Activated T-helper 1 cell treated with anti-CD3 and anti-CD28 coated beads, Interleukin-2, amount 50 U/mL, for 16 hours (primary cell): Measurements from ENCODE around the gene MST1.

Experiments
- DNase-seq, 2 donors: peaks; one replicate each; pipeline ENCODE4 v3.0.0-alpha.2; 2020; ENCODE audit warnings: low read depth in 1 of 2, low spot score in 1 of 2

MST1 gene

GRCh38 chr3:49718858-49719213 is 29.6 kb upstream of the MST1 start:
- DNase-seq, result no peak

- no peak for DNase-seq
These were observed 28.9 kb upstream of the MST1 start for GRCh38 chr3:49717959-49718857.

GRCh38 chr3:49717211-49717958 is 28.1 kb upstream of the MST1 start:
- no peak for DNase-seq

- DNase-seq, result no peak
These were observed 27.5 kb upstream of the MST1 start for GRCh38 chr3:49716691-49717210.

GRCh38 chr3:49716169-49716568 is 26.9 kb upstream of the MST1 start:
- no peak for DNase-seq

- DNase-seq, result no peak
These were observed 26.4 kb upstream of the MST1 start for GRCh38 chr3:49715611-49716121.

GRCh38 chr3:49714728-49715550 is 25.7 kb upstream of the MST1 start:
- no peak for DNase-seq

- DNase-seq, result no peak
These were observed 24.2 kb upstream of the MST1 start for GRCh38 chr3:49713336-49714105.

- DNase-seq, result no peak
These were observed 23.5 kb upstream of the MST1 start for GRCh38 chr3:49712631-49713317.

- DNase-seq, result no peak
These were observed 22.9 kb upstream of the MST1 start for GRCh38 chr3:49712166-49712565.

- no peak for DNase-seq
These were observed 22.2 kb upstream of the MST1 start for GRCh38 chr3:49711489-49711888.

- DNase-seq, result no peak
These were observed 20.6 kb upstream of the MST1 start for GRCh38 chr3:49709852-49710251.

- no peak for DNase-seq
These were observed 17.8 kb upstream of the MST1 start for GRCh38 chr3:49707113-49707480.

- DNase-seq, result no peak
These were observed 17.3 kb upstream of the MST1 start for GRCh38 chr3:49706456-49707112.

- no peak for DNase-seq
These were observed 16.2 kb upstream of the MST1 start for GRCh38 chr3:49705390-49705960.

- DNase-seq, result no peak
These were observed 15.4 kb upstream of the MST1 start for GRCh38 chr3:49704629-49705028.

GRCh38 chr3:49703956-49704355 is 14.7 kb upstream of the MST1 start:
- DNase-seq, result no peak

GRCh38 chr3:49703443-49703927 is 14.2 kb upstream of the MST1 start:
- peak in 1 of 2 donors; percentile 44 for DNase-seq

GRCh38 chr3:49702672-49703071 is 13.4 kb upstream of the MST1 start:
- DNase-seq, result no peak
